ENCODE measurements around the gene RPL10A.

Gene RPL10A

DNA sequence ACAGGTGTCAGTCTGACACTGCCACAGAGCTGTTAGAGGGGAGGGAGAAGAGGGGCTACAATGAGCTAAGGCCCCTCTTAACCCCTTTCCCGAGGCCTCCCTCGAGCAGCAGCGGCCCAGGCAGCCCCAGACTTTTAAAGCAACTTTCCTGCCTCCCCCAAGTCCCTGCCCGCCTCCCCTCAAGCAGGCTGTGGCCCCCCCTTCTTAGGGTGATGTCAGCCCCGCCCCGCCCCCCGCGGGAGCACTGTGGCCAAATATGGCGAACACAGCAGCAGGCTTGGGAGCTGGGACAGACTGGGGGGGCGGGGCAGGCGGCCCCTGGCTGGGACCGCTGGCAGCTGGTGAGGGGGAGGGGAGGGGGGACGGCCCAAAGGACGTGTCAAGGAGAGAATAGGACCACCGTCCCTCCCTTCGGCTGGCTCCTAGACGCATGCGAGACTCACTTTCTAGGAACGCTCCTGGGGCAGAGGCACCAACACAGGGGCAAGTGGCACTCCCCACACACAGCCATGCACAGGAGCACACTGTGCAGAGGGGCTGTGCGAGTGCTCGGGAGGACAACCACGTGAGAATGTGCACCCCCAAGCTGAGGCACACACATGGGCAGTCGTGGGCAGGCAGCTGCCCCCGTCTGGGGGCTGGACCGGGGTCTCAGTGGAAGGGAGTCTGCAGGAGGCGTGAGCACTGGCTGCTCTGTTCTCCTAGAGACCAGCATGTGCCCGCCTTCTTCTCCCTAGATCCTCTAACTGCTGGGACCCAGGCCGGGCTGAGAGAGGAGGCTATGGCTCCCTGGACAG is 22.0 kb downstream of the RPL10A start:
- no peak for DNase-seq (ENCODE audit: low read depth, low spot score)
- H3K27ac ChIP-seq: peak overlapping the region; percentile 98

GRCh38 chr6:35490821-35491557 is 22.8 kb downstream of the RPL10A start:
- DNase-seq (ENCODE audit: low read depth, low spot score): no peak
- peak overlapping the region; percentile 98 for H3K27ac ChIP-seq

DNA sequence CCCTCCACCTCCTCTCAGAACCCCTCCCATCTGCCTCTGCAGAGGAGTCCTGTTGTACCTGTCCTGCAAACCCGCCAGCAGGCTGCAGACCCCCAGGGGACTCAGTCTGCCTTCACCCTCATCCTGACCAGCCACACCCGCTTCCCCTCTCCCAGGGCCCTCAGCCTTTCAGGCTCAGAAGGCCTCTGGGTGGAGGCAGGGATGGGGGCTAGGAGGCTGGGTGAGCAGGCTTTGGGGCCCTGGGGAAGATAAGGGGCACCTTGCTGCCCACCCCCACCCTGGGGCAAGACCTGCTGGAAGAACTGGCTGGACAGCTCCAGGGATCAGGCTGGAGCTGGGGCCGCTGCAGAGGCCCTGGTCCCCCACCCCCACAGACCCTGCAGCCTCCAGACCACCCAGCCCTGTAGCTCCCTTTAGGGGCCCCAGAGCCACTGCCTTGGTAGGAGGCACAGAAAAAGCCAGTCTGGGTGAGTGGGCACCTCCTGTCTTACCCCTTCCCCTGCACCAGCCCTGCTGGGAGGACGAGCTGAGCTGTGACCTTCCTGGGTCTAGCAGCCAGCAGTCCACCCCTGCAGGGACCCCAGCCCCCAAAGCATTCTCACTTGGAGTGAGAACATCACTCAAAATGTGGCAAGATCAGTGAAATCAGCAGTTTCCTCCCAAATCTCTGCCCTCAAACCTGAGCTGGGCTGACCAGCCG is 23.5 kb downstream of the RPL10A start:
- DNase-seq (ENCODE audit: low read depth, low spot score): no peak
- H3K27ac ChIP-seq: no peak overlapping the region

DNA sequence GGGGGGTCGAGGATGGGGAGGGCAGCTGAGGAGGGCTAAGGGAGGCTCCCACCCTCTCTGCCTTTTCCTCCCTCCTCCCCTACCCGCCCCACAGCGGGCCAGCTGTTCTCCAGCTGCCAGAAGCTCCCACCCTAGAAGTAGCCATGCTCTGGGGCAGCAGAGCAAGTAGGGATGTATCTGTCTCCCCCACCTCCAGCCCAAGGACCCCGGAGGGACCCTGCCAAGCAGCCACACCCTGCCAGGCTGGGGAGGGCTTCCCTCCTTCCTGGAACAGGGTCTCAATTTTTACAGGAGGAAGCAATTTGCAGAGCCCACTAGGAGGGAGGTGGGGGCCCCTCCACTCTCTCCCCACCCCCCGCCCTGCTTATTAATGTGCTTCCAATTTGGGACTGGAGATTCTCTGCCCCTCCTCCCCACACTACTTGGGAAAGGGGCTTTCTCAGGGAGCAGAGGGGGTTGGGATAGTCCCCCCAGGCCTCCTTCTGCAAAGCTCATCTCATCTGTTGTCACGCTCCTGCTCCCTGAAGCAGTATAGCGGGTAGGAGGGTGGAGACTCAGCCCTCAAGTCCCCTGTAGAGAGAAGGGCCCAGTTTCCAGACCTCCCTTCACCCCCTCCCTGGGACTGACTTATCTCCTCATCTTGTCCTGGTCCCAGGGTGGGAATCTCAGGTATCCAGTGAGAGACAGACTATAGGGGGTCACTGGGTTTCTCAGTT is 24.2 kb downstream of the RPL10A start:
- H3K27ac ChIP-seq: no peak overlapping the region
- DNase-seq (ENCODE audit: low read depth, low spot score): no peak

- no peak overlapping the region for H3K27ac ChIP-seq
- no peak for DNase-seq (ENCODE audit: low read depth, low spot score)
These were observed 24.7 kb downstream of the RPL10A start for GRCh38 chr6:35492974-35493284.

DNA sequence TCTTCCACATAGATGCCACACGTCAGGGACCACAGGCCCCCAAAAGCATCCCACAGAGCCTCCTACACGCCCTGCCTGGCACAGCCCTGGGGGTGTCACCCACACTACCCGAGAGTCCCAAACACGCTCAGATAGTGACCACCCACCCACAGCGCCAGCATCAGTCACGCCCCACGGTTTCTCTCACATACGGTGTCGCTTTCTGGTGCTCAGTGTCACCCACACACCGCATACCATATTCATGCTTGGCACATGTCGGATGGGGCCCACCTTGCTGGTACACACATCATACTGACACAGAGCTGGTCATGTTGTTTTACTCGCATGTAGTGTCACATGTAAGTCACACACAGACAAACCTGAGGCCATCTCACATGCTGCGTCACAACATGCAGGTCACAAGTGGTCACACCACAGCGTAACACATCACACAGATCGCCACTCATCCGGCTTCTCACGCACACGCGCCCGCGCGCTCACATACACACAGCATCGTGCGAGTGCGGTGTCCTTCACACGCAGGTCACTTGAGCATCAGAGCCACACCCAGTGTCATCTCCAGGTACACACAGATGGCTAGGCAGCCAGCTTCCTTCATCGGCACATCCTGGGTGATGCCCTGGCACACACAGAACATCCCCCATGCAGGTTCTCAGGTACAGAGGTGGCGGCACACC is 25.2 kb downstream of the RPL10A start:
- DNase-seq (ENCODE audit: low read depth, low spot score): no peak

GRCh38 chr6:35494161-35494563 is 26.0 kb downstream of the RPL10A start:
- H3K27ac ChIP-seq: peak overlapping the region; percentile 34
- no peak for DNase-seq (ENCODE audit: low read depth, low spot score)

More for the DNA sequence above, 25.2 kb downstream of the RPL10A start:
- H3K27ac ChIP-seq: peak overlapping the region; percentile 34

GRCh38 chr6:35495258-35496035 is 27.2 kb downstream of the RPL10A start:
- DNase-seq (ENCODE audit: low read depth, low spot score): no peak
- peak overlapping the region; percentile 92 for H3K27ac ChIP-seq

- peak overlapping the region; percentile 92 for H3K27ac ChIP-seq
- no peak for DNase-seq (ENCODE audit: low read depth, low spot score)
These were observed 28.0 kb downstream of the RPL10A start for GRCh38 chr6:35496036-35496840.

- DNase-seq (ENCODE audit: low read depth, low spot score): no peak
- H3K27ac ChIP-seq: peak within 1 kb of the TSS; percentile 92
These were observed 28.8 kb downstream of the RPL10A start, which contains the start of gene TEAD3 for GRCh38 chr6:35496841-35497570. Gene TEAD3 (minus strand): TSS chr6:35497079.

DNA sequence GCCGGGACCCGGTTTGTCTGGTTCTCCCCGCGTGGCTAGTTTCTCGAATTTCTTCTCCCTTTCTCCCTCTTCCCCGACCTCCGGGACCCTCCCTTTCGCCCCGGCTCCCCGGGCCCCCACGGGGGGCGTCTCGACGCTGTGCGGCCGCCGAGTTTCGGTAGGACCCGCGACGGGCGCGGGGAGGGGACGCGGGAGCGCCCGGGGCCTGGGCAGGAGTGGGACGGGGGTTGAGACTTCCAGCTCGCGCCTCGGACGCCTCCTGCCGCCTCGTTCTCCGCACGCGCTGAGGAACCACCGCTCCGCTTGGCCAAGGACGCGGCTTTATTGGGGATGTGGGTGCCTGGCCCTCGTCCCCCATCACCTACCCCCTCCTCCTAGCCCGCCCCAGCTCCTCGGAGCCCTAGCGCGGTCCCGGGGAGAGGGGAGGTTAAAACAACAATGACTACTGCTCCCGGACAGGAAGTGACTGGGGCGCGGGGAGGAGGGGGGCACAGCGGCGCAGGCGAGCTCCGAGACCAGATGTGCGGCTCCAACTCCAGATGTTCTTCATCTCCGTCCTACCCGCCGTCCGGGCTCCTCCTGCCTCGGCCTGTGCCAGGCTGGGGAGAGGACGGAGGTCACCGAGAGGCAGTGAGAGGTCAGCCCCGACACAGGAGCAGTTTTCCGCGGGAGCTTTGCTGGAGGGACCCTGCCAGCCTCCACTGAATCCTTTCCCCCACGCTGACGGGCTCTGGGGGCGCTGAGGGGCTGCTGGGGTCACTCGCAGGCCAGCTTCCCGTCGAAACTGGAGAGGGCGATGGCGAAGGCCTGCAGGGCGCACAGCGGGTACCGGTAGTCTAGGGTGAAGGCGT is 29.6 kb downstream of the RPL10A start:
- H3K27ac ChIP-seq: peak overlapping the region; percentile 92
- no peak for DNase-seq (ENCODE audit: low read depth, low spot score)

DNA sequence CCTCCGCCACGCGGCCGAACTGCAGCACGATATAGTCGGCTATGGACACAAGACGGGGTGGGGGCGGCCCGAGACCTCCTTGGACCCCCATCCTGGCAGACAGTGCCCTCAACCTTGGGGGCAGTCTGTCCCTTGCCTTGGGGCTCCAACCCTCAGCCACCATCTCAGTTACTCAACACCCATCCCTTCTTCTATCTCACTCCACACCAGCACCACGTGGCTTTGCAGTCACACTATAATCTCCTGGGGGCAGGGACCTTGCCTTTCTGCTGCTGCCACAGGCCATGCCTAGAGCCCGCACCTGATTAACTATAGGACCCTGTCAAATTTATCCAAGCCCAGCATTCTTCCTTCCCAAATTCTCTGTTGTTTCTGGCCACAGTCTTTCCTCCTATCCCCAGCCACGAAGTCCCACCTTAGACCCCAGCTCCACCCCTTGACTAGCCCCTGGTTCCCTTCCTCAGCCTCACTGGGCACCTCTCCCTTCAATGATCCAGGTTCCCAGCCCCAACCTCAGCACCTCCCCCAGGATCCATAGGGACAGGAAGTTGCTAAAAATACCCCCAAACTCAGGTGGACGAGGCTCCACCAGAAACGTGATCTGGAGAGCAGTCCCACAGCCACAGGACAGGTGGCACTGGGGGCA is 30.3 kb downstream of the RPL10A start:
- DNase-seq (ENCODE audit: low read depth, low spot score): no peak
- H3K27ac ChIP-seq: peak overlapping the region; percentile 92

DNA sequence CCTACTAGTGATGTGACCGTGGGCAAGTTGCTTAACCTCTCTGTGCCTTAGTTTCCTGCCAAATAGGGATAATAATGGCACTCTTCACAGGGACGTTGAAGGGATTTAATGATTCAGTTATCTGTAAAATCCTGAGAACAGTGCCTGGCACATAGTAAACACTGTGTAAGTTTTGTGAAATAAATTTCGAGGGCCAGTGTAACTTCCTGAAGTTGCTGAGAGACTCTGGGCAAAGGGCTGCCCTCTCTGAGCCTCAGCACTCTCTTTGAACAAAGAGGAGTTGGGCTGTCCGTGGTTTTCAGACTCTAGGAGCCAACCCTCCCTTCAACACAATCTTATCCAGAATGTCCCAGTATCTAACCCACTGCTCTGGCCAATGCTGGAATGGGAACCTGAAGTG is 31.2 kb downstream of the RPL10A start:
- no peak overlapping the region for H3K27ac ChIP-seq
- no peak for DNase-seq (ENCODE audit: low read depth, low spot score)

DNA sequence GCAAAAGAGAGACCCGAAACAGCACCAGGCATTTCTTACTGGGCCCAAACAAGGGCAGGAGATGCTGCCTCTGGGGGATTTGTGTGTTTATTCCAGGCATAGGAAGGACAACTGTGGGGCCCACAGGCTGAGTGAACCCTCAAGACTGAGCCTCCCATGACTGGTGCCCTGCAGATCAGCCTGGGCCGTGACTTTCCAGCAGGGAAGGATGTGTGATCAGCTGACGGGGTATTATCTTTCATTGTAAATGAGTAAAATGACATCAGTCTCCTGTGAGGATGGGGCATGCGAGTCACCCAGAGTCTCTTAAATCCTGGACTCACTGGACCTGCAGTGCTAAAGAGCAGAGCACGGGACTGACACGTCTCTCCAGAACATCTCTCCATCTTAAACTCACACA is 32.6 kb downstream of the RPL10A start:
- peak overlapping the region; percentile 17 for H3K27ac ChIP-seq
- no peak for DNase-seq (ENCODE audit: low read depth, low spot score)

GRCh38 chr6:35501784-35502183 is 33.6 kb downstream of the RPL10A start:
- no peak for DNase-seq (ENCODE audit: low read depth, low spot score)
- H3K27ac ChIP-seq: no peak overlapping the region

DNA sequence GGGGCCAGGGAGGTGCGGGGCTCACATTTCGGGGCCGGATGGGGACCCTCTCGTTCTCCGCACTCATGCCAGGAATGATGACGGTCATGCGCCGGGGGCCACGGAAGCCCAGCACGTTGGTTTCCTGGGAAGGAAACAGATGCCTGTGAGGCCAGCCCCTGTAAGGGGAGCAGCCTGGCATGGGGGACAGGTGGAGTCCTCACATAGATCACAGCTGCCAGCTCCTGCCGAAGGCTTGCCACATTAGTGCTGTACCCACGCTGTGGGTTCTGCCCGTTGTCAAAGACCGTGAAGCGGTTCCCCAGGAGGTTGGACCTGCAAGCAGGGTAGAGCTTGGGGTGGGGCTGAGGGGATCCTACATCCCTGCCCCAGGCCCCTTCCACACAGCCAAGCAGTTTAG is 35.3 kb downstream of the RPL10A start:
- H3K27ac ChIP-seq: no peak overlapping the region
- DNase-seq (ENCODE audit: low read depth, low spot score): no peak
